ENCODE measurements around the gene NECAB2.

Gene NECAB2

DNA sequence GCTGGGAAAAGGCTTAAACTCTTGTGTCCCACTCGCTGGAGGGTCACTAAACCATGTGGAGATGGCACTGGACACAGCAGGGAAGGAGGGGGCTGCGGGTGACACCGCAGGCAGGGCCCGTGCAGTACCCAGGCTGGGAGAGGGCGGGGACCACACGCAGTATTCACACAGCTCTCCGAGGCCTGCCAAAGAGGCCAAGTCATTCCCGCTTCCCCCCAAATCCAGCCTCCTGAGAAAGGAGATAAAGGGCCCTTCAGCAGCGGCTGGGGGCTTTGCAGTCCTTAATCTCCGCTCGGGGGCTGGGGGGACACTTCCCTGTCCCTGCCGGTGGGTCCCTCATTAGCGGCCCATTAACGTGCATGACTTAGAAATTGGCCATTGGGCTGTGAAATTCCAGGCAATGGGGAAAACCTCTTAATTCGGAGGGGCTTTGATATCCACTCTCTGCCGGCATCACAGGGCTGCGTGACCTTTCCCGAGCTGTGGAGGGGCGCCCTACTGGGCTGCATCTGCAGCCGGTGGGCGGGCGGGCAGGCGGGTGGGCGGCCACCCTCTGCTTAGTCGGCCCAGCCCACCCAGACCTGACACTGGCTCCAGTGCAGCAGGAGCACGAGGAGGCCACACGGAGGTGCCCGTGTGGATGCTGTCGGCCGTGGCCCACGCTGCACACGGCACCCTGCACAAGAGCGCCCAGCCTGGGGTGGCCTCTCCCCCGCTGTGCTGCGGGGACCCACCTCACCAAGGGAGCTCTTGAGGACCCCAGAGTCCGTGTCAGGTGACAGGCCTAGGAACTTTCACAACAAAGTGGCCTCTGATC lies 77.2 kb downstream of the NECAB2 start:
- Histone ChIP-seq H3K27ac (ENCODE audit: low read depth, low read length) (no peak overlapping the region), H2BK120ac (ENCODE audit: insufficient read depth, low read length, poor library complexity) (no peak overlapping the region), H3K27me3 (ENCODE audit: insufficient read depth, low read length) (no peaks in the 10 kb centered on the region), H3K4ac (ENCODE audit: low read depth, low read length) (no peak overlapping the region), H3K14ac (ENCODE audit: low read length) (no peak overlapping the region), H4K91ac (ENCODE audit: low read depth, low read length) (no peak overlapping the region), H3K23ac (ENCODE audit: low read length) (no peak overlapping the region), H3K9me3 (ENCODE audit: insufficient read depth, low read depth, low read length) (no peaks in the 10 kb centered on the region), H2AFZ (ENCODE audit: insufficient read depth, low read length, poor library complexity) (no peak overlapping the region), H3K4me2 (ENCODE audit: low read length) (no peak overlapping the region), H2BK12ac (ENCODE audit: low read length) (no peak overlapping the region), H3K9ac (ENCODE audit: low read length) (no peak overlapping the region), H3K79me1 (ENCODE audit: low read length) (no peaks in the 10 kb centered on the region), H3K79me2 (ENCODE audit: control insufficient read depth, insufficient read depth, low read length, poor library complexity) (no peaks in the 10 kb centered on the region), H3K36me3 (ENCODE audit: control insufficient read depth in 1 of 2, insufficient read depth in 2 of 2, low read length in 2 of 2) (peaks cover 9 to 13% of the 10 kb centered on the region in 2 experiments), H4K12ac (ENCODE audit: low read depth, low read length) (no peak overlapping the region), H3K18ac (ENCODE audit: low read length) (no peak overlapping the region), H2BK5ac (ENCODE audit: low read depth, low read length, poor library complexity) (no peak overlapping the region), H2AK5ac (ENCODE audit: low read length) (no peak overlapping the region), H4K8ac (ENCODE audit: low read depth, low read length) (no peak overlapping the region), H3K4me1 (ENCODE audit: control insufficient read depth in 1 of 2, insufficient read depth in 2 of 2, low read length in 2 of 2) (peaks cover 0 to 3% of the 10 kb centered on the region in 2 experiments), H3K4me3 (ENCODE audit: low read depth, low read length) (no peak overlapping the region)
- DNase-seq: no peak
- WGBS (ENCODE audit: extremely low coverage, insufficient coverage, insufficient read length): no CpG with 5 or more reads among the region's 36 CpGs

DNA sequence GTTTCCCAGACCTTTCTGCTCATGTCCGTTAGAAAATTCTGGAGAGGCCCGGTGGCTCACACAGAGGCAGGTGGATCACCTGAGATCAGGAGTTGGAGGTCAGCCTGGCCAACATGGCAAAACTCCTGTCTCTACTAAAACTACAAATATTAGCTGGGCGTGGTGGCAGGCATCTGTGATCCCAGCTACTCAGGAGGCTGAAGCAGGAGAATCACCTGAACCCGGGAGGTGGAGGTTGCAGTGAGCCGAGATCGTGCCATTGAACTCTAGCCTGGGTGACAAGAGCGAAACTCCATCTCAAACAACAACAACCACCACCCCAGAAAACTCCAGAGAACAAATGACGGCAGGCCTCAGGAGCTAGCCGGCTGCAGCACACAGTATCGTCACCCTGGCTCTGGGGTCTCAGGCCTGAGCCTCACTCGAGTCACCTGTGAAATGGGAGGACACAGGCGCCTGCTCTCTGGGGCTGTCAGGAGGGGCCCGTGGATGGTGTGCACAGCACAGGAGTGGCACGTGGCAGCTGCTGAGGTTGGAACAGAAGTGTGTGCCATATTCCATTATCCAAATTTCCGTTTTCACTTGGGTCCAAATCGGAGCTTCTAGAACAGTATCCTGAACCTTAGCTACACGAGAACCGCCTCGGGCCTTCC lies 77.9 kb downstream of the NECAB2 start:
- Histone ChIP-seq H2BK5ac (ENCODE audit: low read depth, low read length, poor library complexity) (no peak overlapping the region), H3K27ac (ENCODE audit: low read depth, low read length) (no peak overlapping the region), H3K36me3 (ENCODE audit: control insufficient read depth in 1 of 2, insufficient read depth in 2 of 2, low read length in 2 of 2) (peaks cover 12 to 13% of the 10 kb centered on the region in 2 experiments), H3K4me2 (ENCODE audit: low read length) (no peak overlapping the region), H3K9ac (ENCODE audit: low read length) (no peak overlapping the region), H3K4me3 (ENCODE audit: low read depth, low read length) (no peak overlapping the region), H3K23ac (ENCODE audit: low read length) (no peak overlapping the region), H4K12ac (ENCODE audit: low read depth, low read length) (no peak overlapping the region), H3K4ac (ENCODE audit: low read depth, low read length) (no peak overlapping the region), H3K79me2 (ENCODE audit: control insufficient read depth, insufficient read depth, low read length, poor library complexity) (no peaks in the 10 kb centered on the region), H2AK5ac (ENCODE audit: low read length) (no peak overlapping the region), H3K9me3 (ENCODE audit: insufficient read depth, low read depth, low read length) (no peaks in the 10 kb centered on the region), H3K18ac (ENCODE audit: low read length) (no peak overlapping the region), H4K8ac (ENCODE audit: low read depth, low read length) (no peak overlapping the region), H3K79me1 (ENCODE audit: low read length) (no peaks in the 10 kb centered on the region), H3K4me1 (ENCODE audit: control insufficient read depth in 1 of 2, insufficient read depth in 2 of 2, low read length in 2 of 2) (peaks cover 0 to 3% of the 10 kb centered on the region in 2 experiments), H2AFZ (ENCODE audit: insufficient read depth, low read length, poor library complexity) (no peak overlapping the region), H2BK12ac (ENCODE audit: low read length) (no peak overlapping the region), H4K91ac (ENCODE audit: low read depth, low read length) (no peak overlapping the region), H3K27me3 (ENCODE audit: insufficient read depth, low read length) (no peaks in the 10 kb centered on the region), H2BK120ac (ENCODE audit: insufficient read depth, low read length, poor library complexity) (no peak overlapping the region), H3K14ac (ENCODE audit: low read length) (no peak overlapping the region)
- no peak for DNase-seq
- no CpG with 5 or more reads among the region's 19 CpGs for WGBS (ENCODE audit: extremely low coverage, insufficient coverage, insufficient read length)

DNA sequence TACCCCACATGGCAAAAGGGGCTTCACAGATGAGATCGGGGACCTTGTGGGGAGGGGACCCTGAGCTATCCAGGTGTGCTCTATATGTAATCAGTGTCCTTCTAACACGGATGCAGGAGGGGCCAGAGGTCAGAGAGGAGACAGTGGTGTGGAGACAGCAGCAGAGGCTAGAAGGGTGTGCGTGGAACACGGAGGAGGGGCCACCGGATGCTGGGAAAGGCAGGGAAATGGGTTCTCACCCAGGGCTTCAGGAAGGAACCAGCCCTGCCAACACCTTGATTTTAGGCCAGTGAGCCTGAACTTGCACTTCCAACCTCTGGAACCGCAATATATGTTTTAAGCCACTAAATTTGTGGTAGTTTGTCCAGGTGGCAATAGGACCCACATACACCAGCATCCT lies 79.2 kb downstream of the NECAB2 start:
- Histone ChIP-seq H2AK5ac (ENCODE audit: low read length) (no peak overlapping the region), H4K91ac (ENCODE audit: low read depth, low read length) (no peak overlapping the region), H3K18ac (ENCODE audit: low read length) (no peak overlapping the region), H4K12ac (ENCODE audit: low read depth, low read length) (no peak overlapping the region), H3K79me2 (ENCODE audit: control insufficient read depth, insufficient read depth, low read length, poor library complexity) (no peaks in the 10 kb centered on the region), H2BK5ac (ENCODE audit: low read depth, low read length, poor library complexity) (no peak overlapping the region), H3K9ac (ENCODE audit: low read length) (no peak overlapping the region), H3K36me3 (ENCODE audit: control insufficient read depth in 1 of 2, insufficient read depth in 2 of 2, low read length in 2 of 2) (peaks cover 14 to 19% of the 10 kb centered on the region in 2 experiments), H3K4me2 (ENCODE audit: low read length) (no peak overlapping the region), H3K4me3 (ENCODE audit: low read depth, low read length) (no peak overlapping the region), H3K27me3 (ENCODE audit: insufficient read depth, low read length) (no peaks in the 10 kb centered on the region), H3K4me1 (ENCODE audit: control insufficient read depth in 1 of 2, insufficient read depth in 2 of 2, low read length in 2 of 2) (peaks cover 0 to 3% of the 10 kb centered on the region in 2 experiments), H3K4ac (ENCODE audit: low read depth, low read length) (no peak overlapping the region), H2AFZ (ENCODE audit: insufficient read depth, low read length, poor library complexity) (no peak overlapping the region), H3K23ac (ENCODE audit: low read length) (no peak overlapping the region), H2BK12ac (ENCODE audit: low read length) (no peak overlapping the region), H3K27ac (ENCODE audit: low read depth, low read length) (no peak overlapping the region), H3K14ac (ENCODE audit: low read length) (no peak overlapping the region), H4K8ac (ENCODE audit: low read depth, low read length) (no peak overlapping the region), H3K79me1 (ENCODE audit: low read length) (no peaks in the 10 kb centered on the region), H3K9me3 (ENCODE audit: insufficient read depth, low read depth, low read length) (no peaks in the 10 kb centered on the region), H2BK120ac (ENCODE audit: insufficient read depth, low read length, poor library complexity) (no peak overlapping the region)
- DNase-seq: no peak
- no CpG with 5 or more reads among the region's 6 CpGs for WGBS (ENCODE audit: extremely low coverage, insufficient coverage, insufficient read length)

DNA sequence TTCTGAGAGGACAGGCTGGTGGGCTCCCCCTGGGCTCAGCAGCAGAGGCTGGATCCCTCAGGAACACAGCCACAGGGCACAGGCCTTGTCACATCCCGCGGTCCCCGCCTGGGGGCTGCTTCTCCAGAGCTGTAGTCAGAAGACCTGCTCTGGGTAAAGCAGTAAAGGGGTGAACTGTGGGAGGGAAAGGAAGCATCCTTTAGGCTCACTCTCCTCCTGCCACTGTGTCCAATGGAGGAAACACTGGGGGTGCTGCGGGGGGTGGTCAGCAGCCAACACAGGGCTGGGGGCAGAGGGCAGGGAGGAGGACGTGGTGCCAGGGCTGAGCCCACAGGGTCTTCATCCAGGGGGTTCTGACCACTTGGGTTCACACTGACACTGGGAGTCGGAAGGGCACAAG lies 79.6 kb downstream of the NECAB2 start:
- Histone ChIP-seq H3K4me3 (ENCODE audit: low read depth, low read length) (no peak overlapping the region), H2BK120ac (ENCODE audit: insufficient read depth, low read length, poor library complexity) (no peak overlapping the region), H3K79me1 (ENCODE audit: low read length) (no peaks in the 10 kb centered on the region), H3K18ac (ENCODE audit: low read length) (no peak overlapping the region), H3K9me3 (ENCODE audit: insufficient read depth, low read depth, low read length) (no peaks in the 10 kb centered on the region), H4K91ac (ENCODE audit: low read depth, low read length) (no peak overlapping the region), H3K23ac (ENCODE audit: low read length) (no peak overlapping the region), H3K14ac (ENCODE audit: low read length) (no peak overlapping the region), H3K79me2 (ENCODE audit: control insufficient read depth, insufficient read depth, low read length, poor library complexity) (no peaks in the 10 kb centered on the region), H4K8ac (ENCODE audit: low read depth, low read length) (no peak overlapping the region), H3K9ac (ENCODE audit: low read length) (no peak overlapping the region), H3K27me3 (ENCODE audit: insufficient read depth, low read length) (no peaks in the 10 kb centered on the region), H3K4me2 (ENCODE audit: low read length) (no peak overlapping the region), H3K36me3 (ENCODE audit: control insufficient read depth in 1 of 2, insufficient read depth in 2 of 2, low read length in 2 of 2) (peaks cover 17 to 22% of the 10 kb centered on the region in 2 experiments), H3K4me1 (ENCODE audit: control insufficient read depth in 1 of 2, insufficient read depth in 2 of 2, low read length in 2 of 2) (peaks cover 0 to 3% of the 10 kb centered on the region in 2 experiments), H3K4ac (ENCODE audit: low read depth, low read length) (no peak overlapping the region), H2AK5ac (ENCODE audit: low read length) (no peak overlapping the region), H4K12ac (ENCODE audit: low read depth, low read length) (no peak overlapping the region), H3K27ac (ENCODE audit: low read depth, low read length) (no peak overlapping the region), H2BK12ac (ENCODE audit: low read length) (no peak overlapping the region), H2AFZ (ENCODE audit: insufficient read depth, low read length, poor library complexity) (no peak overlapping the region), H2BK5ac (ENCODE audit: low read depth, low read length, poor library complexity) (no peak overlapping the region)
- WGBS (ENCODE audit: extremely low coverage, insufficient coverage, insufficient read length): no CpG with 5 or more reads among the region's 6 CpGs
- no peak for DNase-seq

Data from trophoblast cell (in vitro differentiated cells and primary cell).